SK-N-SH (cell line): ENCODE measurements around the gene RBBP5. TPM values are rescaled to one million over a fixed set of nuclear protein-coding genes. Genes with fewer than 3 reads are reported as not detected.

Source experiments
- CTCF ChIA-PET: fragments of 300-600, 350-600 bp; formaldehyde crosslinking; extraction: SDS; loops from one replicate; lab custom pipeline; 2021; lab: Yijun Ruan, JAX
- POLR2A ChIA-PET: fragments of 350-600 bp; sonication (Branson Sonifier 250); formaldehyde crosslinking; extraction: SDS; loops from one replicate; lab custom pipeline; 2020; ENCODE audit warnings: antibody characterized with exemption, inconsistent platforms; lab: Yijun Ruan, JAX
- DNase-seq: peaks from one replicate; pipeline ENCODE4 v3.0.0; 2012
- H2AFZ ChIP-seq: fragments of 200-600 bp; sonication (generic); 2 replicates; pipeline ENCODE4 v1.8.1; 2016; ENCODE audit warnings: antibody characterized with exemption, mild to moderate bottlenecking, low read depth
- H3F3A ChIP-seq: fragments of 200-600 bp; sonication (generic); replicated peaks from 2 replicates; pipeline ENCODE3; 2016; ENCODE audit warnings: antibody characterized with exemption, mild to moderate bottlenecking; ENCODE audit not compliant: insufficient read depth
- H3K27ac ChIP-seq, 2 experiments: fragments of 200-500 bp in 1 of 2; fragments of 200-600 bp in 1 of 2; sonication (Bioruptor generic) in 1 of 2; sonication (generic), shearing (Covaris generic) in 1 of 2; 2 replicates each; pipeline versions ENCODE4 v1.5.1 to v1.6.1; 2014 to 2016; ENCODE audit warnings: low read depth in 2 of 2, inconsistent platforms in 1 of 2, low read length in 1 of 2, mild to moderate bottlenecking in 1 of 2, mixed read lengths in 1 of 2
- H3K27me3 ChIP-seq: fragments of 200-600 bp; sonication (generic), shearing (Covaris generic); 2 replicates; pipeline ENCODE4 v1.6.1; 2016; ENCODE audit warnings: mixed run types; ENCODE audit not compliant: insufficient read depth
- H3K36me3 ChIP-seq, 2 experiments: fragments of 200-500 bp in 1 of 2; fragments of 200-600 bp in 1 of 2; sonication (Bioruptor generic) in 1 of 2; sonication (generic) in 1 of 2; replicated peaks in 1 of 2; 2 replicates each; pipeline versions ENCODE3 to v1.5.1; 2014 to 2016; ENCODE audit warnings: low read length in 1 of 2, mild to moderate bottlenecking in 1 of 2; ENCODE audit not compliant: insufficient read depth in 2 of 2, control insufficient read depth in 1 of 2
- H3K4me1 ChIP-seq, 2 experiments: fragments of 200-500 bp in 1 of 2; fragments of 200-600 bp in 1 of 2; sonication (Bioruptor generic) in 1 of 2; sonication (generic), shearing (Covaris generic) in 1 of 2; 2 replicates each; pipeline versions ENCODE4 v1.5.1 to v1.6.1; 2014 to 2016; ENCODE audit warnings: low read depth in 1 of 2, low read length in 1 of 2, mixed run types in 1 of 2; ENCODE audit not compliant: insufficient read depth in 2 of 2, control insufficient read depth in 1 of 2
- H3K4me2 ChIP-seq: fragments of 200-600 bp; sonication (generic), shearing (Covaris generic); 2 replicates; pipeline ENCODE4 v1.6.1; 2017; ENCODE audit warnings: mixed run types
- H3K4me3 ChIP-seq, 2 experiments: fragments of 200-500 bp in 1 of 2; fragments of 200-600 bp in 1 of 2; sonication (Bioruptor generic) in 1 of 2; sonication (generic), shearing (Covaris generic) in 1 of 2; 2 replicates each; pipeline versions ENCODE4 v1.5.1 to v1.8.1; 2014 to 2016; ENCODE audit warnings: low read depth in 2 of 2, inconsistent platforms in 1 of 2, low read length in 1 of 2, mild to moderate bottlenecking in 1 of 2, mixed read lengths in 1 of 2, moderate library complexity in 1 of 2
- H3K79me2 ChIP-seq: fragments of 200-600 bp; sonication (generic); 2 replicates; pipeline ENCODE4 v1.8.1; 2017; ENCODE audit warnings: mild to moderate bottlenecking; ENCODE audit not compliant: insufficient read depth
- H3K9ac ChIP-seq: fragments of 200-600 bp; sonication (generic); 2 replicates; pipeline ENCODE4 v1.6.1; 2017; ENCODE audit warnings: mixed run types
- H3K9me2 ChIP-seq: fragments of 200-600 bp; sonication (generic); 2 replicates; pipeline ENCODE4 v1.6.1; 2017; ENCODE audit warnings: mixed run types
- H3K9me3 ChIP-seq: fragments of 200-600 bp; sonication (generic); 2 replicates; pipeline ENCODE4 v1.6.1; 2017; ENCODE audit warnings: mixed run types, mild to moderate bottlenecking, moderate library complexity
- H4K20me1 ChIP-seq: fragments of 200-600 bp; sonication (generic); 2 replicates; pipeline ENCODE4 v1.6.1; 2017; ENCODE audit warnings: mild to moderate bottlenecking, mixed run types; ENCODE audit not compliant: insufficient read depth
- CHD2 ChIP-seq: fragments of 150-350 bp; IDR thresholded peaks from 2 replicates; pipeline ENCODE4 v1.6.1; 2018; ENCODE audit warnings: low read length; ENCODE audit not compliant: partially characterized antibody
- EP300 ChIP-seq, 2 experiments: IDR thresholded peaks; 2 replicates each; pipeline versions ENCODE4 v1.4.0 to v1.6.1; 2012; ENCODE audit warnings: borderline replicate concordance in 1 of 2, low read depth in 1 of 2, low read length in 1 of 2
- FOXM1 ChIP-seq: IDR thresholded peaks from 2 replicates; pipeline ENCODE4 v1.4.0; 2012; ENCODE audit warnings: low read depth, mild to moderate bottlenecking
- GATA2 ChIP-seq: sonication (generic); formaldehyde crosslinking; IDR thresholded peaks from 2 replicates; pipeline ENCODE4 v1.5.0; 2020; ENCODE audit warnings: mild to moderate bottlenecking, missing genetic modification reagents
- MEF2A ChIP-seq: IDR thresholded peaks from 2 replicates; pipeline ENCODE4 v1.4.0; 2012; ENCODE audit warnings: low read depth, borderline replicate concordance
- NFIC ChIP-seq: IDR thresholded peaks from 2 replicates; pipeline ENCODE4 v1.4.0; 2012; ENCODE audit warnings: borderline replicate concordance
- POLR2AphosphoS5 ChIP-seq: IDR thresholded peaks from 2 replicates; pipeline ENCODE4 v1.6.1; 2012; ENCODE audit warnings: low read depth, low read length
- RFX5 ChIP-seq: IDR thresholded peaks from 2 replicates; pipeline ENCODE4 v1.6.1; 2012; ENCODE audit warnings: mild to moderate bottlenecking, improper control_type of control experiment, low read length
- RXRA ChIP-seq: IDR thresholded peaks from 2 replicates; pipeline ENCODE4 v1.4.0; 2012; ENCODE audit warnings: low read depth, mild to moderate bottlenecking, borderline replicate concordance
- TCF12 ChIP-seq: IDR thresholded peaks from 2 replicates; pipeline ENCODE4 v1.4.0; 2012
- TEAD4 ChIP-seq: IDR thresholded peaks from 2 replicates; pipeline ENCODE4 v1.4.0; 2012; ENCODE audit warnings: mild to moderate bottlenecking, borderline replicate concordance; ENCODE audit not compliant: insufficient read depth
- WGBS: methylation state at CpG from one replicate; pipeline ENCODE4 v1.1.6; 2017; ENCODE audit warnings: low lambda C conversion rate; 5-methylcytosine and 5-hydroxymethylcytosine counted together
- polyA plus RNA-seq, 3 experiments: library from polyadenylated mRNA; depleted of rRNA; stranded (reverse); fragments of >200 nt; gene quantifications; 2 replicates each; pipeline ENCODE4 v1.2.3, GENCODE V29; 2012
- TF ChIP-seq, protein P1 (sequence below): fragments of 150-350 bp; IDR thresholded peaks from 2 replicates; pipeline ENCODE4 v1.6.1; 2017; ENCODE audit warnings: antibody characterized with exemption, low read length, low read depth, borderline replicate concordance
- TF ChIP-seq, protein P2 (sequence below): IDR thresholded peaks from 2 replicates; pipeline ENCODE4; 2012
- TF ChIP-seq, protein P3 (sequence below): fragments of 150-350 bp; IDR thresholded peaks from 2 replicates; pipeline ENCODE4 v1.6.1; 2016; ENCODE audit warnings: mild to moderate bottlenecking, low read depth, low read length

The RBBP5 gene
- polyA plus RNA-seq, 1 of the 3 experiments (the other 2 are of a cell fraction): 5.7 TPM

DNA sequence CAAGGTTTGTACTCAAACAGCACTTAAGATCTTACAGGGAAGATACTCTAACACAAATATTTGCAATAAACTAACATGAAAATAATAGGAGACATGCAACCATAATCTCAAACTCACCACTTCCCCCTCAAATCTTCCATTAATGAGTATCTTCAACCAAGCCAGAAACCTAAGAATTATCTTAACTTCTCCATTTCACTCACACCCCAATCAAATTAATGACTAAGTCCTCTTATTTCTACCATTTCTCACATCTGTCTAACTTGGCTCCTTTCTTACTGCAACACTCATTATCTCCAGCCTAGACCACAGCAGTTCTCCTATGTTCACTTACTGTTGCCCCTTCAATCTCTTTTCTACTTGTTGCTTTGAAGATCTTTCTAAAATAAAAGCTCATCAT lies 10.4 kb downstream of the RBBP5 start:
- DNase-seq: no peak
- TF ChIP-seq MEF2A: no peak
- TF ChIP-seq CHD2: no peak
- no peak for TF ChIP-seq TEAD4
- no peak for TF ChIP-seq POLR2AphosphoS5
- TF ChIP-seq, protein P1, sequence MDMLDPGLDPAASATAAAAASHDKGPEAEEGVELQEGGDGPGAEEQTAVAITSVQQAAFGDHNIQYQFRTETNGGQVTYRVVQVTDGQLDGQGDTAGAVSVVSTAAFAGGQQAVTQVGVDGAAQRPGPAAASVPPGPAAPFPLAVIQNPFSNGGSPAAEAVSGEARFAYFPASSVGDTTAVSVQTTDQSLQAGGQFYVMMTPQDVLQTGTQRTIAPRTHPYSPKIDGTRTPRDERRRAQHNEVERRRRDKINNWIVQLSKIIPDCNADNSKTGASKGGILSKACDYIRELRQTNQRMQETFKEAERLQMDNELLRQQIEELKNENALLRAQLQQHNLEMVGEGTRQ: no peak
- no peak for TF ChIP-seq EP300 (IDR thresholded peaks at IDR 0.05; ENCODE audit: borderline replicate concordance in 1 of 2, low read depth in 1 of 2, low read length in 1 of 2)
- no peak for TF ChIP-seq GATA2 (CRISPR knock-in tag)
- TF ChIP-seq FOXM1: no peak
- no peak for TF ChIP-seq RXRA
- TF ChIP-seq NFIC: no peak
- no peak for TF ChIP-seq TCF12
- Histone ChIP-seq H3K27ac (no peak overlapping the region), H3K9ac (no peak overlapping the region), H3K9me2 (no peaks in the 10 kb centered on the region), H3K4me1 (no peaks in the 10 kb centered on the region), H3K4me3 (no peak overlapping the region), H3K79me2 (peaks cover 23% of the 10 kb centered on the region), H3K9me3 (no peaks in the 10 kb centered on the region), H3K27me3 (no peaks in the 10 kb centered on the region), H3K36me3 (peaks cover 30 to 47% of the 10 kb centered on the region in 2 experiments), H3K4me2 (no peak overlapping the region), H4K20me1 (no peaks in the 10 kb centered on the region), H3F3A (no peaks in the 10 kb centered on the region), H2AFZ (no peak overlapping the region)
- ChIA-PET POLR2A (no interaction called here), CTCF (no interaction called here)

DNA sequence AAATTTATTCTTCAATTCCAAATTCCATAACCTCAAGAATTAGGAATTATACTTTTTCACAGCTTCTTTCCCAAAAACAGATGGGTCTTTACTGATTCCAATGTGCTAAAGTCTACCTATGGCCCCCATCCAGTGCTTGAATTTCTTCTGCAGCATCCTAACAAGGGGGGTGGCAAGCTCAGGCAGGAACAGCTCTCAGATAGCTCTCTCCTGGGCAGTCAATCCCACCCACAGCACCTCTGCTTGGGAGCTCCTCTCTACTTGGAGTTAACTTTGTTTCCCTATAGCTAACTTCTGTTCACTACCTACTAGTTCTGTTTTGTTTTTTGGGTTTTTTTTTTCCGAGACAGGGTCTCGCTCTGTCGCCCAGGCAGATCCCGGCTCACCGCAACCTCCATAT lies 12.1 kb downstream of the RBBP5 start:
- ChIA-PET POLR2A (no interaction called here), CTCF (interaction anchor here (0.8 to 2.3 kb wide), 8 partner anchors 8 to 225 kb away, joined by 3 to 11 read pairs (median 5); partner anchors contain the start of gene RBBP5)
- Histone ChIP-seq H3K9me2 (no peaks in the 10 kb centered on the region), H3K4me1 (no peaks in the 10 kb centered on the region), H3K27ac (no peak overlapping the region), H3K36me3 (peaks cover 41 to 45% of the 10 kb centered on the region in 2 experiments), H2AFZ (no peak overlapping the region), H3K9ac (no peak overlapping the region), H3K4me3 (no peak overlapping the region), H3K4me2 (no peak overlapping the region), H4K20me1 (no peaks in the 10 kb centered on the region), H3K79me2 (peaks cover 15% of the 10 kb centered on the region), H3K27me3 (no peaks in the 10 kb centered on the region), H3K9me3 (no peaks in the 10 kb centered on the region), H3F3A (no peaks in the 10 kb centered on the region)
- no peak for DNase-seq
- TF ChIP-seq, protein P2, sequence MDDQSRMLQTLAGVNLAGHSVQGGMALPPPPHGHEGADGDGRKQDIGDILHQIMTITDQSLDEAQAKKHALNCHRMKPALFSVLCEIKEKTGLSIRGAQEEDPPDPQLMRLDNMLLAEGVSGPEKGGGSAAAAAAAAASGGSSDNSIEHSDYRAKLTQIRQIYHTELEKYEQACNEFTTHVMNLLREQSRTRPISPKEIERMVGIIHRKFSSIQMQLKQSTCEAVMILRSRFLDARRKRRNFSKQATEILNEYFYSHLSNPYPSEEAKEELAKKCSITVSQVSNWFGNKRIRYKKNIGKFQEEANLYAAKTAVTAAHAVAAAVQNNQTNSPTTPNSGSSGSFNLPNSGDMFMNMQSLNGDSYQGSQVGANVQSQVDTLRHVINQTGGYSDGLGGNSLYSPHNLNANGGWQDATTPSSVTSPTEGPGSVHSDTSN: no peak
- TF ChIP-seq, protein P3, sequence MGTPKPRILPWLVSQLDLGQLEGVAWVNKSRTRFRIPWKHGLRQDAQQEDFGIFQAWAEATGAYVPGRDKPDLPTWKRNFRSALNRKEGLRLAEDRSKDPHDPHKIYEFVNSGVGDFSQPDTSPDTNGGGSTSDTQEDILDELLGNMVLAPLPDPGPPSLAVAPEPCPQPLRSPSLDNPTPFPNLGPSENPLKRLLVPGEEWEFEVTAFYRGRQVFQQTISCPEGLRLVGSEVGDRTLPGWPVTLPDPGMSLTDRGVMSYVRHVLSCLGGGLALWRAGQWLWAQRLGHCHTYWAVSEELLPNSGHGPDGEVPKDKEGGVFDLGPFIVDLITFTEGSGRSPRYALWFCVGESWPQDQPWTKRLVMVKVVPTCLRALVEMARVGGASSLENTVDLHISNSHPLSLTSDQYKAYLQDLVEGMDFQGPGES: no peak
- TF ChIP-seq RFX5: no peak
- 97% methylated on average over 5 of the region's 5 CpGs for WGBS
